Endothelial cell of umbilical vein (primary cell): ENCODE data around the gene TRAP1. TPM values are rescaled to one million over a fixed set of nuclear protein-coding genes. Genes with fewer than 3 reads are reported as not detected.

Experiments
- BruUV-seq: library from RNA; stranded (reverse); fragments of 400-500 nt; replicated peaks from 2 replicates; lab custom pipeline; 2021; lab: Mats Ljungman, UMichigan
- CTCF ChIA-PET: fragments of 300-600, 350-600 bp; sonication (Branson Sonifier 250); formaldehyde crosslinking; loops from one replicate; lab custom pipeline; 2021; ENCODE audit warnings: antibody characterized with exemption, inconsistent platforms; lab: Charles Lee
- POLR2A ChIA-PET: fragments of 300-600, 350-600 bp; sonication (Branson Sonifier 250); formaldehyde crosslinking; loops from one replicate; lab custom pipeline; 2021; ENCODE audit warnings: antibody characterized with exemption, inconsistent platforms; lab: Charles Lee
- DNase-seq: peaks from one replicate; pipeline ENCODE4 v3.0.0-alpha.2; 2011; ENCODE audit warnings: low read depth, low spot score
- FAIRE-seq: peaks from 2 replicates; lab custom pipeline; 2011; peaks lifted over from hg19 to GRCh38; lab: Jason Lieb, UNC
- H2AFZ ChIP-seq: 2 replicates; pipeline ENCODE4 v1.6.0; 2012; ENCODE audit warnings: low read depth, low read length, control low read depth, inconsistent platforms
- H3K27ac ChIP-seq: 2 replicates; pipeline ENCODE4 v1.5.1; 2011; ENCODE audit warnings: low read depth, mild to moderate bottlenecking, control low read depth, low read length, moderate library complexity; ENCODE audit not compliant: insufficient read depth
- H3K27me3 ChIP-seq, 2 experiments: 2 replicates each; pipeline versions ENCODE4 v1.6.0 to v1.6.1; 2011; ENCODE audit warnings: low read length in 2 of 2, mixed read lengths in 1 of 2; ENCODE audit not compliant: control insufficient read depth in 2 of 2, insufficient read depth in 2 of 2
- H3K36me3 ChIP-seq, 2 experiments: 2 replicates in 1 of 2; 3 replicates in 1 of 2; pipeline ENCODE4 v1.5.1; 2011; ENCODE audit warnings: low read length in 2 of 2, mild to moderate bottlenecking in 1 of 2, moderate library complexity in 1 of 2; ENCODE audit not compliant: control insufficient read depth in 2 of 2, insufficient read depth in 2 of 2; ENCODE audit errors: extremely low read depth in 1 of 2
- H3K4me1 ChIP-seq: 3 replicates; pipeline ENCODE4 v1.5.1; 2011; ENCODE audit warnings: mild to moderate bottlenecking, low read length; ENCODE audit not compliant: control insufficient read depth, insufficient read depth; ENCODE audit errors: extremely low read depth
- H3K4me2 ChIP-seq: 2 replicates; pipeline ENCODE4 v1.6.1; 2011; ENCODE audit warnings: low read length, control low read depth, mixed read lengths; ENCODE audit not compliant: insufficient read depth
- H3K4me3 ChIP-seq, 3 experiments: fragments of 200-600 bp in 1 of 3; sonication (generic), shearing (Covaris generic) in 1 of 3; replicated peaks in 1 of 3; 2 replicates each; pipeline ENCODE4 v1.5.1; 2011 to 2016; ENCODE audit warnings: control low read depth in 3 of 3, low read length in 3 of 3, mild to moderate bottlenecking in 2 of 3, inconsistent platforms in 1 of 3, low read depth in 1 of 3, moderate library complexity in 1 of 3; ENCODE audit not compliant: insufficient read depth in 1 of 3
- H3K79me2 ChIP-seq: 2 replicates; pipeline ENCODE4 v1.6.0; 2012; ENCODE audit warnings: low read length, inconsistent platforms; ENCODE audit not compliant: control insufficient read depth, insufficient read depth
- H3K9ac ChIP-seq: replicated peaks from 2 replicates; pipeline ENCODE3; 2011; ENCODE audit warnings: low read length, control low read depth; ENCODE audit not compliant: insufficient read depth; ENCODE audit errors: extremely low read depth
- H3K9me1 ChIP-seq: replicated peaks from 3 replicates; pipeline ENCODE4 v1.6.0; 2011; ENCODE audit warnings: mild to moderate bottlenecking, low read length; ENCODE audit not compliant: control insufficient read depth, insufficient read depth; ENCODE audit errors: extremely low read depth
- H3K9me3 ChIP-seq: replicated peaks from 2 replicates; pipeline ENCODE4 v1.5.1; 2012; ENCODE audit warnings: low read length, inconsistent platforms; ENCODE audit not compliant: control insufficient read depth, insufficient read depth
- H4K20me1 ChIP-seq: replicated peaks from 2 replicates; pipeline ENCODE3; 2011; ENCODE audit warnings: mild to moderate bottlenecking, low read length; ENCODE audit not compliant: control insufficient read depth, insufficient read depth; ENCODE audit errors: extremely low read depth
- CTCF ChIP-seq, 2 donors: IDR thresholded peaks; 1 replicate in 1 of 2; 2 replicates in 1 of 2; pipeline ENCODE4 v1.5.1; 2011; ENCODE audit warnings: low read length in 2 of 2, mild to moderate bottlenecking in 2 of 2, moderate library complexity in 2 of 2, control low read depth in 1 of 2, inconsistent platforms in 1 of 2, low read depth in 1 of 2; ENCODE audit not compliant: insufficient read depth in 1 of 2; ENCODE audit errors: extremely low read depth in 1 of 2
- EZH2 ChIP-seq: IDR thresholded peaks from 2 replicates; pipeline ENCODE4 v1.6.1; 2012; ENCODE audit warnings: borderline replicate concordance, low read depth, mild to moderate bottlenecking, moderate library complexity, low read length, inconsistent platforms; ENCODE audit not compliant: severe bottlenecking
- FOS ChIP-seq: IDR thresholded peaks from 2 replicates; pipeline ENCODE4 v1.6.1; 2011; ENCODE audit warnings: mild to moderate bottlenecking, low read length, moderate library complexity, borderline replicate concordance; ENCODE audit not compliant: insufficient read depth
- GATA2 ChIP-seq: IDR thresholded peaks from 2 replicates; pipeline ENCODE4 v1.7.0; 2011; ENCODE audit warnings: low read depth, mild to moderate bottlenecking, moderate library complexity, mixed read lengths, low read length; ENCODE audit not compliant: insufficient read length, insufficient read depth
- JUN ChIP-seq: IDR thresholded peaks from 2 replicates; pipeline ENCODE4 v1.6.1; 2011; ENCODE audit warnings: borderline replicate concordance, low read depth; ENCODE audit not compliant: insufficient read length, insufficient read depth
- MAX ChIP-seq: IDR thresholded peaks from 2 replicates; pipeline ENCODE4 v1.6.1; 2011; ENCODE audit not compliant: insufficient read depth, insufficient read length
- MYC ChIP-seq: IDR thresholded peaks from one replicate; pipeline ENCODE4 v1.6.1; 2011; ENCODE audit warnings: mild to moderate bottlenecking, low read depth, low read length
- POLR2A ChIP-seq: IDR thresholded peaks from 2 replicates; pipeline ENCODE4 v1.6.1; 2012; ENCODE audit warnings: low read depth, mild to moderate bottlenecking, control low read depth, low read length
- POLR2AphosphoS5 ChIP-seq: IDR thresholded peaks from 2 replicates; pipeline ENCODE4 v1.6.1; 2012; ENCODE audit warnings: low read depth, mild to moderate bottlenecking, control low read depth, low read length, moderate library complexity; ENCODE audit not compliant: insufficient read depth
- dilution Hi-C: fragments of 300-500 bp; cut with MboI; formaldehyde crosslinking; loops from one replicate; pipeline ENCODE4 v1.15.0; 2019; ENCODE audit warnings: low sequenced_read_pairs; ENCODE audit not compliant: extremely low pct_ligation_motif_present
- intact Hi-C: fragments of 100-400 bp; cut with micrococcal nuclease; formaldehyde crosslinking; loops from one replicate; pipeline ENCODE4 v1.10.0; 2022
- polyA plus RNA-seq, 4 experiments: library from polyadenylated mRNA; depleted of rRNA in 3 of 4; stranded (reverse) in 3 of 4; unstranded in 1 of 4; fragments of >200 nt; gene quantifications; 2 replicates each; pipeline versions ENCODE4 v1.2.1 to v1.2.3, GENCODE V29; 2011 to 2012; ENCODE audit warnings: missing spikeins in 1 of 4
- total RNA-seq: library from RNA; stranded (reverse); gene quantifications from 2 replicates; pipeline ENCODE4 v1.2.3, GENCODE V29; 2021

Gene TRAP1
- total and polyA plus RNA-seq, 2 donors (not counting 3 experiments of a cell fraction or from before 2014, with no cell fraction given): 95.6 to 102 TPM

- no peak for FAIRE-seq
- no peak for DNase-seq
- TF ChIP-seq FOS (no peak), MAX (no peak), CTCF (IDR thresholded peaks at IDR 0.05; ENCODE audit: extremely low read depth in 1 of 2, insufficient read depth in 1 of 2, low read depth in 1 of 2, low read length in 2 of 2) (no peak), POLR2A (no peak), GATA2 (no peak), MYC (no peak), EZH2 (no peak), JUN (no peak), POLR2AphosphoS5 (no peak)
- H3K9me1 ChIP-seq: no peaks in the 10 kb centered on the region
- ChIA-PET CTCF (no interaction called here), POLR2A (no interaction called here)
- intact Hi-C loops: no loop called here
- no peak overlapping the region for H3K4me2 ChIP-seq
- no peaks in the 10 kb centered on the region for H3K4me1 ChIP-seq
- no peaks in the 10 kb centered on the region for H3K9me3 ChIP-seq
- no peak overlapping the region for H3K27ac ChIP-seq
- dilution Hi-C loops: no loop called here
- H2AFZ ChIP-seq: no peak overlapping the region
- no peak overlapping the region for H3K9ac ChIP-seq
- no peaks in the 10 kb centered on the region for H4K20me1 ChIP-seq
- H3K4me3 ChIP-seq: no peak overlapping the region
- H3K36me3 ChIP-seq: peaks cover 21 to 50% of the 10 kb centered on the region in 2 experiments
- BruUV-seq: no TSS peak
- no peaks in the 10 kb centered on the region for H3K27me3 ChIP-seq
- H3K79me2 ChIP-seq: no peaks in the 10 kb centered on the region
Observed at GRCh38 chr16:3728424-3729160, 11.3 kb upstream of the TRAP1 start.
